Measurements from ENCODE around the gene ATP8B2.

ATP8B2 gene

DNA sequence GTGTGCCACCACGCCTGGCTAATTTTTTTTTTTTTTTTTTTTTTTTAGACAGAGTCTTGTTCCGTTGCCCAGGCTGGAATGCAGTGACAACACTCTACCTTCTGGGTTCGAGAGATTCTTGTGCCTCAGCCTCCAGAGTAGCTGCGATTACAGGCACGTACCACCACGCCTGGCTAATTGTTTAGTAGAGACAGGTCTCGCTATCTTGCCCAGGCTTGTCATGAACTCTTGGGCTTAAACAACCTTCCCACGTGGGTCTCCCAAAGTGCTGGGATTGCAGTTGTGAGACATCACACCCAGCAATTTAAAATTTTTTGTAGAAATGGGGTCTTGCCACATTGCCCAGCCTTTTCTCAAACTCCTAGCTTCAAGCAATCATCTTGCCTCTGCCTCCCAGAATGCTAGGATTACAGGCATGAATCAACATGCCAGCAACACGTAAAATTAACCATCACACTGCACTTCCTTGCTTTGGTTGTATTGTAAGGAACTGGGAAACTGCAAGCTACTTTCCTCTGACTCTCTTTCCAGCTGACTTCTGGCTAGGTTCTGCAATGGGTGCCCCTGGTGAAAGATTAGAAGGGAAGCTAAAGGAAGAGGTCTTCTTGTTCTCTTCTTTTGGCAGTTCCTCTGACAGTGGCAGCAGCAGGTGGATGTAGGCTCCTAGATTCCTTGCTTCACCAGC, 65.9 kb downstream of the ATP8B2 start:
- no peak for DNase-seq

DNA sequence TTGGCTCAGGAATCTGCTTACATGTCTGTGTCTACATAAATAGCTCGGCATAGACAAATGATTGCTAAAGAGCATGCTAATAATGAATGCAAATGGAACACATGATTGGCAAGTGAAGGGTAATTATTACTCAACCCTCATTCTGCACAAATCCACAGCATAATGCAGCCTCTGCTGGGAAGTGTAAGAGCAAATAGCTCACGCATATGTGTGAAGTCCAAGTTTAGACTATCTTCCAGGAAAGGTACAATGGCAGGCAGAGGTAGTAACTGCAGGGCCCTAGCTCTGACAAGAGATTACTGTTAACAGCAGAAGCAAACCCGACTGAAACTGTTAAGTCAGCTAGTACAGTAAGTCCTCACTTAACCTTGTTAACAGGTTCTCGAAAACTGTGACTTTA, 72.8 kb downstream of the ATP8B2 start:
- no peak for DNase-seq

DNA sequence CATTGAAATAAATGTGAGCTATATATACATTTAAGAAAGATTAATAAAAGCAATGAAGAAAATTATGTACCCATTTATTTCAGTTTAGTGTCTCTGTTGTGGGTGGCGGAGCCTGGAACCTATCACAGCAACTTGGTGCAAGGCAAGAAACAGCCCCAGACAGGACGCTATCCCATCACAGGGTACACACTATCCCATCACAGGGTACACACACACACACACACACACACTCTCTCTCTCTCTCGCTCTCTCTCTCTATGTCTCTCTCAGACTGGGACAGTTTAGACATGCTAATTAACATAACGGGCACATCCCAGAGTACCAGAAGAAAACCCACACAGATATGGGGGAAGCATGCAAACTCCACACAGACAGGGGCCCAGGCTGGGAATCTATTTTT, 73.4 kb downstream of the ATP8B2 start:
- DNase-seq = no peak

DNA sequence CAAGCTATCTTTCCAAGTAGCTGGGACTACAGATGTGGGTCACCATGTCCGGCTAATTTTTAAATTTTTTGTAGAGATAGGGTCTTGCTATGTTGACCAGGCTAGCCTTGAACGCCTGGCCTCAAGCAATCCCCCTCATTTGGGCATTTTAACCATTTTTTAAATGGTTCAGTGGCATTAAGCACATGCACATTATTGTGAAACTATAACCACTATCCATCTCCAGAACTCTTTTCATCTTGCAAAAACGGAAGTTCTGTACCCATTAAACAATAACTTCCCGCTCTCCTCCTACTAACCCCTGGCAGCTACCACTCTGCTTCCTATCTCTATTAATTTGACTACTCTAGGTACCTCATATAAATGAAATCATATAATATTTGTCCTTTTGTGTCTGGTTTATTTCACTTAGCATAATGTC, 75.1 kb downstream of the ATP8B2 start:
- DNase-seq = no peak

Measured in nucleus accumbens (tissue), 56 donors.